Neutrophil (primary cell): ENCODE data around the gene ATP6V1F.
A peak's percentile ranks its signal among the peaks of the same experiment; 100 is the strongest.

Source experiments
- H3K27ac ChIP-seq: fragments of 200-600 bp; sonication (generic); 2 replicates; pipeline ENCODE4 v1.5.1; 2016; ENCODE audit warnings: mild to moderate bottlenecking, moderate library complexity
- H3K27me3 ChIP-seq: fragments of 200-600 bp; sonication (generic); 2 replicates; pipeline ENCODE4 v1.6.0; 2016; ENCODE audit warnings: mild to moderate bottlenecking
- H3K36me3 ChIP-seq: fragments of 200-600 bp; sonication (generic); 2 replicates; pipeline ENCODE4 v1.5.1; 2017
- H3K4me1 ChIP-seq, 2 experiments: fragments of 200-600 bp in 1 of 2; sonication (generic) in 1 of 2; 1 replicate in 1 of 2; 2 replicates in 1 of 2; pipeline versions ENCODE4 v1.5.1 to v1.6.1; 2013 to 2016; ENCODE audit warnings: low read depth in 1 of 2, low read length in 1 of 2, mild to moderate bottlenecking in 1 of 2, moderate library complexity in 1 of 2; ENCODE audit not compliant: control insufficient read depth in 1 of 2, insufficient read depth in 1 of 2
- H3K4me3 ChIP-seq, 2 experiments: fragments of 200-600 bp in 1 of 2; sonication (generic) in 1 of 2; 1 replicate in 1 of 2; 2 replicates in 1 of 2; pipeline ENCODE4 v1.5.1; 2013 to 2016; ENCODE audit warnings: low read depth in 1 of 2, low read length in 1 of 2, mild to moderate bottlenecking in 1 of 2, moderate library complexity in 1 of 2
- H3K9me3 ChIP-seq: fragments of 200-600 bp; sonication (generic); 2 replicates; pipeline ENCODE4 v1.5.1; 2016
- TF ChIP-seq, protein P1 (sequence below): fragments of 200-600 bp; sonication (generic); IDR thresholded peaks from 2 replicates; pipeline ENCODE4 v1.5.1; 2016; ENCODE audit warnings: antibody characterized with exemption

Gene ATP6V1F

DNA sequence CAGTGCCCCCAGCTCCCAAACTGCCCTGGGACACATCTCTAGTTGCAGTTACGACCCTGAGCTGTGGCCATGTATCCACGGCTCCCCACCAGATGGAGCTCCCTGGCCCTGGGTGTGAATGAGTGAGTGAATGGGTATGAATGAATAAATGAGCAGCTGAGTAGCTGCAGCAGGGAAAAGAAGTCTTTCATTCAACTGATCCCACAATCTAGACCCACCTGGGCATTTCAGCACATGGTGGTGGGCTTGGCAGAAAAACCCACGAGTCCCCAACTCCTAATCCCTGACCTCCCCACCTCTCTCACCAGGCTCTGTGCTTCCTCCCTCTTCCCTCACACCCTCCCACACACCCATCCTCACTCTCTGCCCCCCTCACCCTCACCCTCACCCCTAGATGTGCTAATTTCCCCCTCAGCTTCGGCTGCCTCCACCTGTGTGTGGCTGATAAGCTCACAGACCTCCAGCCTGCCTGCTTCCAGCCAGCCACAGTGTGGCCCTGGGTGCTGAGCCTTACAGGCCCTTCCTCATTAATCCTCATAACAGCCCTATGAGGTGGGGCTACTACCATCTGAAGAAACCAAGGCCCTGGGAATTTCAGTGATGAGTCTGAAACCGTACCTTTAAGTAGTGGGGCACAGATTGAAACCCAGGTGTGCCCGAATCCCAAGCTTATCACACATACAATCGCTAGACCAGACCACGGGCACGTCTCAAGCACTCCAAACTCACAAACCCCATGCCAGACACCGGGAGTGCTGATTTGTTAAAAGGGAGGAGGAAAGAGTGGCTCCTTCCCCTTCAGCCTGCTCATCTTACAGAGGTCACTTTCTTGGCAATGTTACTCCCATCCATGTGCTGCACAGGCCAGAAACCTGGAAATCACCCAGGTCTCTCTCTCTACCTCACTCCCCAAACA is 2.2 kb upstream of the ATP6V1F start:
- Histone ChIP-seq H3K9me3 (no peaks in the 10 kb centered on the region), H3K27ac (no peak overlapping the region), H3K27me3 (peaks cover 2% of the 10 kb centered on the region), H3K36me3 (peaks cover 6% of the 10 kb centered on the region), H3K4me3 (no peak overlapping the region), H3K4me1 (peaks cover 16 to 17% of the 10 kb centered on the region in 2 experiments)
- TF ChIP-seq, protein P1, sequence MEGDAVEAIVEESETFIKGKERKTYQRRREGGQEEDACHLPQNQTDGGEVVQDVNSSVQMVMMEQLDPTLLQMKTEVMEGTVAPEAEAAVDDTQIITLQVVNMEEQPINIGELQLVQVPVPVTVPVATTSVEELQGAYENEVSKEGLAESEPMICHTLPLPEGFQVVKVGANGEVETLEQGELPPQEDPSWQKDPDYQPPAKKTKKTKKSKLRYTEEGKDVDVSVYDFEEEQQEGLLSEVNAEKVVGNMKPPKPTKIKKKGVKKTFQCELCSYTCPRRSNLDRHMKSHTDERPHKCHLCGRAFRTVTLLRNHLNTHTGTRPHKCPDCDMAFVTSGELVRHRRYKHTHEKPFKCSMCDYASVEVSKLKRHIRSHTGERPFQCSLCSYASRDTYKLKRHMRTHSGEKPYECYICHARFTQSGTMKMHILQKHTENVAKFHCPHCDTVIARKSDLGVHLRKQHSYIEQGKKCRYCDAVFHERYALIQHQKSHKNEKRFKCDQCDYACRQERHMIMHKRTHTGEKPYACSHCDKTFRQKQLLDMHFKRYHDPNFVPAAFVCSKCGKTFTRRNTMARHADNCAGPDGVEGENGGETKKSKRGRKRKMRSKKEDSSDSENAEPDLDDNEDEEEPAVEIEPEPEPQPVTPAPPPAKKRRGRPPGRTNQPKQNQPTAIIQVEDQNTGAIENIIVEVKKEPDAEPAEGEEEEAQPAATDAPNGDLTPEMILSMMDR: no peak

DNA sequence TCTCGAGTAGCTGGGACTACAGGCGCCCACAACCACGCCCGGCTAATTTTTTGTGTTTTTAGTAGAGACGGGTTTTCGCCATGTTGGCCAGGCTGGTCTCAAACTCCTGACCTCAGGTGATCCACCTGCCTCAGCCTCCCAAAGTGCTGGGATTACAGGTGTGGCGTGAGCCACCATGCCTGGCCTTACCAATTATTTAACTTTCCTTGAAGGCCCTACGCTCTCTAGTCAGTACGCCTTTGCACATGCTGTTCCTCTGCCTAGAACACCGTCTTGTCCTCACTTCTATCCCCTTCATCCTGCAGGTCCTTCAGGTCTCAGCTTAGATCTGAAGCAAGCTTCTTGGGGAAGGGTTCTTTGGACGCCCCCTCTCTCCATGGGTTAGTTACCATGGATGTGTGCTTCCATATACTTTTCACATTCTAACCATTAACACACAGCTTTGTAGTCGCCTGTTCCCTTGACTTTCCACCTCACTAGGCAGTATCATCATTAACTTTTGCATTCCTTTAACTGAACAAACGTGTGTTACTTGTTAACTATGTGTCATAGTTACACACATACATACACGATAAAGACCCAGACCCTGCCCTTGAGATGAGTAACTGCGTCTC is 592 bp upstream of the ATP6V1F start:
- TF ChIP-seq, protein P1: no peak
- H3K36me3 ChIP-seq: peaks cover 20% of the 10 kb centered on the region
- peak overlapping the region; percentile 87 for H3K27ac ChIP-seq

DNA sequence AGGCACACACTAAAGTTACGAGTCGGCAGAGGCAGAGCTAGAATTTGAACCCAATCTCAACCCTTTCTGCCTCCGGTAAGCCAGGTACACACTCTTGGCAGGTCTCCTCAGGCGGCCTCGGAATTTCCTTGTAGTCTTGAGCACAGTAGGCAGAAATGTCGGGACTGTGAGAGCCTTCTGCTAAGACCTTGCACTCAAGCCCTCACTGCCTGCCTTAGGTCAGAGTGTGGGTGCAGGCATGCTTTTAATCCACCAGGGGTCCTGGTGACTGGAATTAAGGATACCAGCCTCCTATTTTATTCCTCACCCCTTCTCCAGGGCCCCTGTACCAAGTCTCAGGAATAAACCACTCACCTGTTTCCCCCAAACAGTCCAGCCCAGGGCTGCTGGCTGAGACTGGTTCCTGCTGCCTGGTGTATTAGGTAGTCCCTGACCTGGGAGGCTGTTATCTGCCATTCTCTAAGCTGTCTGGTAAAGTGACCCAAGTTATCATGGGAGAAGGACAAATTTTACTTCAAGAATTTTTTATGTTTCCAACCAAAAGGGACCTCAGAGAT is 855 bp downstream of the ATP6V1F start:
- Histone ChIP-seq H3K27ac (peak overlapping the region; percentile 87), H3K4me1 (peaks cover 19 to 22% of the 10 kb centered on the region in 2 experiments), H3K9me3 (no peaks in the 10 kb centered on the region), H3K4me3 (peak overlapping the region; percentile 81 to 93), H3K27me3 (peaks cover 10% of the 10 kb centered on the region), H3K36me3 (peaks cover 20% of the 10 kb centered on the region)
- TF ChIP-seq, protein P1: no peak

More for the DNA sequence above, 592 bp upstream of the ATP6V1F start:
- H3K4me1 ChIP-seq: peaks cover 16 to 17% of the 10 kb centered on the region in 2 experiments
- H3K9me3 ChIP-seq: no peaks in the 10 kb centered on the region
- H3K27me3 ChIP-seq: no peaks in the 10 kb centered on the region
- H3K4me3 ChIP-seq: peak overlapping the region; percentile 81 to 93

DNA sequence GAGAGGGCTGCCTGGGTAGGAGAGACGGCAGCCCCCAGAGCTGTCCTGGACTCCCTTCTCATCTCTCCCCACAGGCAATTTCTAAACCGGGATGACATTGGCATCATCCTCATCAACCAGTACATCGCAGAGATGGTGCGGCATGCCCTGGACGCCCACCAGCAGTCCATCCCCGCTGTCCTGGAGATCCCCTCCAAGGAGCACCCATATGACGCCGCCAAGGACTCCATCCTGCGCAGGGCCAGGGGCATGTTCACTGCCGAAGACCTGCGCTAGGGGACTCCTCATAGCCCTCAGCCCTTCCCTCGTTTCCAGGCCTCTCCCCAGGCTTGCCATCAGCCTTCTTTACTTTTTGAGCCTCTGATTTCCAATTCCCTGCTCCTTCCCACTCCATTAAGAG is 2.6 kb downstream of the ATP6V1F start:
- peaks cover 28% of the 10 kb centered on the region for H3K27me3 ChIP-seq
- H3K36me3 ChIP-seq: peaks cover 20% of the 10 kb centered on the region
- no peak overlapping the region for H3K4me3 ChIP-seq
- TF ChIP-seq, protein P1: no peak
- H3K9me3 ChIP-seq: no peaks in the 10 kb centered on the region
- H3K27ac ChIP-seq: no peak overlapping the region
- H3K4me1 ChIP-seq: peaks cover 35 to 39% of the 10 kb centered on the region in 2 experiments

DNA sequence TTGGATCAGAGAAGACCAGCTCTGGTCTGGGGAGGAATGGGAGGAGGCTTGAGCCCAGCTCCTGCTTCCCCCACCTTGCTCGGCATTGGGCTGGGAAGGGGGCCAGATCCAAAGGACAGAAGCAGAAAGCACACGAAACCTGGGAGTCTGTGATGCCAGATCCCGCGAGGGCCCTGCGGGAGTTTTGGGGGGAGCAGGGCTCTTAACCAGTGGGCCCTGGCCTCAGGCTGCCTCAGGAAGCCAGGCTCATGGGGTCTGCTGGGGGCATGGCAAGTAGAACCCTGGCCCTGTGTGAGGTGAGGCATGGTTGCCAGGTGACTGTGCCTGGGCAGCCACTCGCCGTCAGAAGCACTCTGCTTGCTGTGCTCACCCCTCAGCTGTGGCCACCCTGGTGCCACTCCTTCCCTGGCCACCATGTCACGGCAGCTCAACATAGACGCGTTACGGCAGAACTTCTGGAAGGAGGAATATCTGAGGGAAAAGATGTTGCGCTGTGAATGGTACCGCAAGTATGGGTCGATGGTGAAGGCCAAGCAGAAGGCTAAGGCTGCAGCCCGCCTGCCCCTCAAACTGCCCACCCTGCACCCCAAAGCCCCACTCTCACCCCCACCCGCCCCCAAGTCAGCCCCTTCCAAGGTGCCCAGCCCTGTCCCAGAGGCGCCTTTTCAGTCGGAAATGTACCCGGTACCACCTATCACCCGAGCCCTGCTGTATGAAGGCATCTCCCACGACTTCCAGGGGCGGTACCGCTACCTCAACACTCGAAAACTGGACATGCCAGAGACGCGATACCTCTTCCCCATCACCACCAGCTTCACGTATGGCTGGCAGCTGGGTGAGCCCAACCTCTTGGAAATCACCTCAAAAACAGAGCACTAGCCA is 3.6 kb downstream of the ATP6V1F start:
- H3K36me3 ChIP-seq: peaks cover 20% of the 10 kb centered on the region
- peaks cover 35 to 39% of the 10 kb centered on the region in 2 experiments for H3K4me1 ChIP-seq
- TF ChIP-seq, protein P1: no peak
- H3K4me3 ChIP-seq: no peak overlapping the region
- H3K9me3 ChIP-seq: no peaks in the 10 kb centered on the region
- peaks cover 38% of the 10 kb centered on the region for H3K27me3 ChIP-seq
- H3K27ac ChIP-seq: no peak overlapping the region
